Measurements from ENCODE around the gene PLCD1. TPM values are rescaled to one million over a fixed set of nuclear protein-coding genes. Genes with fewer than 3 reads are reported as not detected.
A peak's percentile ranks its signal among the peaks of the same experiment; 100 is the strongest.

Gene PLCD1
- polyA plus RNA-seq, 3 donors from 2014 or later: 11.6 to 18.0 (median 12.1) TPM

GRCh38 chr3:37963635-37964034, 65.8 kb downstream of the PLCD1 start:
- H3K27ac Mint-ChIP-seq: no peak overlapping the region
- H3K27me3 Mint-ChIP-seq (ENCODE audit: low read depth in 3 of 3): peaks cover 0 to 6% (median 3%) of the 10 kb centered on the region in 3 donors
- no peak overlapping the region for H3K4me3 Mint-ChIP-seq
- H3K9me3 Mint-ChIP-seq: no peaks in the 10 kb centered on the region
- H3K4me1 Mint-ChIP-seq: no peaks in the 10 kb centered on the region
- no peak for DNase-seq
- no peaks in the 10 kb centered on the region for H3K36me3 Mint-ChIP-seq

- Mint-ChIP-seq H3K4me1 (no peaks in the 10 kb centered on the region), H3K27me3 (ENCODE audit: low read depth in 3 of 3) (peaks cover 0 to 6% (median 3%) of the 10 kb centered on the region in 3 donors), H3K9me3 (no peaks in the 10 kb centered on the region), H3K36me3 (no peaks in the 10 kb centered on the region), H3K4me3 (no peak overlapping the region), H3K27ac (no peak overlapping the region)
- no peak for DNase-seq
These were observed 66.4 kb downstream of the PLCD1 start for GRCh38 chr3:37963016-37963415.

GRCh38 chr3:37961622-37962431, 67.6 kb downstream of the PLCD1 start:
- Mint-ChIP-seq H3K27ac (no peak overlapping the region), H3K9me3 (no peaks in the 10 kb centered on the region), H3K4me3 (no peak overlapping the region), H3K4me1 (peaks cover 4 to 9% of the 10 kb centered on the region in 2 donors), H3K27me3 (ENCODE audit: low read depth in 3 of 3) (peaks cover 0 to 6% (median 3%) of the 10 kb centered on the region in 3 donors), H3K36me3 (no peaks in the 10 kb centered on the region)
- DNase-seq: no peak

GRCh38 chr3:37957539-37957936, 71.9 kb downstream of the PLCD1 start:
- Mint-ChIP-seq H3K27me3 (ENCODE audit: low read depth in 3 of 3) (peaks cover 0 to 3% (median 0%) of the 10 kb centered on the region in 3 donors), H3K36me3 (no peaks in the 10 kb centered on the region), H3K4me3 (peak overlapping the region in 1 of 5 donors; percentile 1), H3K4me1 (peaks cover 8 to 9% of the 10 kb centered on the region in 2 donors), H3K27ac (peak overlapping the region in 2 of 6 donors; percentile 67 to 83), H3K9me3 (no peaks in the 10 kb centered on the region)
- no peak for DNase-seq

Other genes starting within 250 kb of the PLCD1 start
- under 1 TPM in 1 of 3 donors, not detected in 2; 0.87 TPM for gene CTDSPL, start 167.8 kb downstream of the PLCD1 start, polyA plus RNA-seq
- 10 to 100 TPM; 12.9 to 15.7 (median 14.6) TPM for gene VILL, start 38.9 kb downstream of the PLCD1 start, polyA plus RNA-seq
- 1 to 10 TPM in 1 of 3 donors, under 1 TPM in 2; 0.16 to 2.4 (median 0.84) TPM for gene DLEC1, start 9.6 kb upstream of the PLCD1 start, polyA plus RNA-seq
- gene ACAA1, start 107.5 kb upstream of the PLCD1 start, polyA plus RNA-seq: 100 to 1,000 TPM in 1 of 3 donors, 10 to 100 TPM in 2; 74.8 to 113 (median 82.8) TPM
- gene MYD88, start 109.0 kb upstream of the PLCD1 start, polyA plus RNA-seq: 100 to 1,000 TPM in 2 of 3 donors, 10 to 100 TPM in 1; 94.0 to 205 (median 129) TPM
- gene OXSR1, start 135.9 kb upstream of the PLCD1 start, polyA plus RNA-seq: 10 to 100 TPM; 13.1 to 16.1 (median 13.5) TPM
- not detected for gene SLC22A13, start 236.2 kb upstream of the PLCD1 start, polyA plus RNA-seq